M059J (cell line): ENCODE measurements around the gene RIT2. TPM values are rescaled to one million over a fixed set of nuclear protein-coding genes. Genes with fewer than 3 reads are reported as not detected.
A peak's percentile ranks its signal among the peaks of the same experiment; 100 is the strongest.

Experiments used
- DNase-seq: peaks from one replicate; pipeline ENCODE4 v3.0.0-alpha.2; 2012; ENCODE audit warnings: low read depth
- total RNA-seq: library from RNA; depleted of rRNA; stranded (reverse); fragments of >200 nt; shearing (Covaris generic); gene quantifications from 2 replicates; pipeline ENCODE4 v1.2.3, GENCODE V29; 2014

RIT2 gene
- total RNA-seq, 1 experiment from 2014 or later, result 0.37 TPM

DNA sequence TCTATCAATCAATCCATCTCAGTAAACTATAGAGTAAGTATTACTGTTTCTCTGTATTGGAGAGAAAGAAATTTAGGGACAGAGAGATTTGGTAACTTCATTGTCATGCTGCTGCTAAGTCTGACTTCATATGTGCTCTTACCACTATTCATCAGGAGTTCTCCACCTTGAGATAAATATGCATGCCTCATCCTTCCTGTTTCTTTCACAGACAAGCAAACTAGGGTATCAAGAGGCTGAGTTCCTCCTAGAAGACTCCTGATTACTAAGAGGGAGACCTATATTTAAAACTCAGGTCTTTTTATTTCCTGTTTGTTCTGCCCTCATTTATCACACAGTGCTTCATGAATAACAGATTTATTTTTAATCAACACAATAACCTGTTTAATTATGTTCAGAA lies 34.1 kb downstream of the RIT2 start:
- DNase-seq, result no peak

DNA sequence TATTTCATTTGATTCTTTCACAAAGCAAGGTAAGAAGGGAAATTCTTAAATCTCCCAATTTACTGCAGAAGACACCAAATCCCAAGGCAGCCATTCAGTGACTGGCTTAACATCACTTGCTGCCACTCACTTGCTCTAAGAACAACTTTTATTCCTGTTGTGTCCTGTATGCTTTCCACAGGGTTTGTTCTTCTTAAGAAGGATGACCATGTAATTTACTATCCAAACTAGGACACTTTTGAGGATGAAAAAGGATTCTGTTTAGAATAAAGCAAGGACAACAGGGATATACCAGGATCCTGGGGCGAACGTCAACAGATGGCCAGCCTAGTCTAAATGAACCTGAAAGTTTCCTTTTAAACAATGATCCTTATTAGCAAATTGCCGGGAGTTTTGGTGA lies 34.8 kb downstream of the RIT2 start:
- DNase-seq, result no peak

DNA sequence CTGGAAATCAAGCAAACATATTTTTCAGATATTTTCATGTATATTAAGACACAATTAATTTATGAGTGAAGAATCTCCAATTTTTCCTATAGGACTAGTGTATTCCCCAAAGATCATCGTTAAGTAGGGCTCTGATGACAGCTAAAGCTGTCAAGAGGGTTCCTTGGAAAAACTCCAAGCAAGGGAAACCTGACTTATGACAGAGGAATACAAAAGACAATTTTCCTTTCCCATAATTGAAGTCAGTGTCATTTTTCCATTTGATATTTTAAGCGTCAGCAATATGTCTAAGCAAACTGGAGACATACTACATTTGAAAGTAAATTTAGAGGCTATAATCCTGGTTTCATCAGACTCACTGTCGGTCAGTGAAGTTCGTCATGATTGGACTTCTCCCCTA lies 36.1 kb downstream of the RIT2 start:
- DNase-seq, result no peak

DNA sequence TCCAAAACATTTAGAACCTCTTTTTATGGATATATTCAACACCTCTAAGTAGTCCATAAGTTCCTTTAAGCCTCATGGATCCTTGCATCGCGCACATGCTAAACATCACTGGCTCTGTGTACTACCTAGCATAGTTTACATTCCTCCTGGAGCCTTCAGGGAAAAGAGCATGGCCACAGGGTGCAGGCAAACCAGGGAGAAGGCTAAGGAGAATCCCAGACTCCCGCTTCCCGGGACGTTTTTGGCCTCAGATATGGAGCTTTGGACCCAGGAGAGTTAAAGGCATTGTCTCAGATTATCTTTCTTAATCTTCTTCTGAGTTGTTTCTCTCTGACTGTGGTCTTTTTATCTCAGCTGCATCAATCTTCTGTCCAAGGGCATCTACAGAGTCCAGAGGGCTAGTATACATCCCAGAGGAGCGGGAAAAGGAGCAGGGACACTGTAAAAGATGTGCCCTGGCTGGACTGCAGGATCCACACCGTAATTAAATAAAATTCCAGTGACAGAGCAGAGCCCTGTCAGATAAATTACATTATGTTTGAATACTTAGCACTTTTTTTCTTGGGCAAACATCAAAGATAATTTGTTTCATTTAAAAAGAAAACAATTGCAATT lies 36.9 kb downstream of the RIT2 start:
- DNase-seq, result no peak

DNA sequence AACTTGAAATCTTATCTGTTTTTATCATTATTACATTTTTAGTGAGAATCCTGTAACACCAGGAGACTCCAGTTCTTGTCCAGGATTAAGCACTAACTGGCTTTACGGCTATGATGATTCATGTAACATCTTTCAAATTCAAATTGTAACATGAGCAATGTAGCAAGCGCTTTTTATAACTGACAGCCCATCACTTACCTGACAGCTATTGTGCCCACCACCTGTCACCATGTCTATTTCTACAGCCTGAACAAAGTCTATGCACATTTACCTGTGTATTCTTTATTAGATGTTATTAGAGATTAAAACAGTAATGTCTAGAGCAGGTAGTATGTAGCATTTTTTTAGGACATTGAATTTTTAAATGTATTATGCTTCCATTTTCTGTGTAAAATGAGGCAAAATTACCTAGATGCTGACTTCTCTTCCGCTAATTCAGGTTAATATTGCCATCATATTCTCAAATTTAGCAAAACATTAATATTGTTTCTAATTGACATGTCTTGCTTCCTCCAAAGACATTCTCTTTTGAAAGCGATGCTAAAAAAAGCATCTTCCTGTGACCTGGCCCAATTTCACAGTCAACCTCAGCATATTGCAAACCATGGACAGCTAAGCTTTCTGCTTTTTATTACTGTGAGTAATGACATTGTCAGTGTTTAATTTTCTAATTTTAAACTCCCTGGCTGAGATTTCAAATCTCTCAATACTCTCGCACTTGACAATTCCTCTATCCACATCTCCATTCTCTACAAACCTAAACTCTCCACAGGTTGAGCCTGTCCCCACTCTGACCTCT lies 37.8 kb downstream of the RIT2 start:
- DNase-seq, result no peak

DNA sequence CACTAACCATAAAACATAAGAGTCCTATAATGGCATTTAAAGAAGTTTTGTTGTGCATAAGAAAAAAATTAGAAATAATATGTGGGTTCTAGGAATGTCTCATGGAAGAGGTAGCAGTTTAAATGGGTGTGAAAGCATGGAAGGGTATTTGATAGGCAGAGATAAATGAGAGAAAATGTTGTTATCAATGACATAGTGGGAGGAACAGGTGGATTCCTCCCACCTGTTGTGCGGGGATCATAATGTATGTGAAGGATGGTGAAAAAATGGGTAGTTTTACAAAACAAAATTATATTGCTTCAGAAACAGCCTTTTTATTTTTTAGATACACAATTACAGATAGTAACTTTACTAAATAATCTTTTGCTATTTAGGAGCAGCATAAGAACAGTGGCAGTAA lies 41.7 kb downstream of the RIT2 start:
- no peak for DNase-seq

DNA sequence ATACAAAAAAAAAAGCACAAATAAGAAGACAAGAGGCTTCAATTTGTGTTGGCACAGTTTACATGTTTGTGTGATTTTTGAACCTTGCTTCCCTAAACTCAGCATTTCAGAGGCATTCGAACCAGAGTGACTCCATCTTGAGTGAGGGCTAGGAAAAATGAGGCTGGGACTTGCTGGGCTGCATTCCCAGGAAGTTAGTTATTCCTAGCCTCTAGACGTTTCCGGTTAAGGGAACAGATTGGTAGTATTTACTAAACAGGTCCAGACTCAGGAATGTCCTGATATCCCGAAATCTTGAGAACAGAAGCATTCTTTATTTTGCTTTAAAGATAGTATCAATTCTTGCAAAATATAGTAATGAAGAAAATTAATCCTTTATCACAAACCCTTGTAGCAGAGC lies 46.7 kb downstream of the RIT2 start:
- no peak for DNase-seq

DNA sequence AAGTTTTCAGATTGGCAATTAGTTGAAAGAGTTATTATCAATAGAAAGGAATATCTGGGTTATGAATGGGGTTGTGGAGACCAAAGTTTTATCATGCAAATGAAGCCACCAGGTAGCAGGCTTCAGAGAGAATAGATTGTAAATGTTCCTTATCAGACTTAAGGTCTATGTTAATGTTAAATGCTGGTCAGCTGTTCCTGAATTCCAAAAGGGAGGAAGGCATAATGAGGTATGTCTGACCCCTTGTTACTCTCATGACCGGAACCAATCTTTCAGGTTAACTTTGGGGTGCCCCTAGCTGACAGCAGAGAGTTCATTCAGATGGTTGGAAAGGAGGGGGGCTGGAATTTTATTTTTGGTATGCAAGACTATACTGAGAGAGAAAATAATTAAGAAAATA lies 47.9 kb downstream of the RIT2 start:
- DNase-seq, result no peak

DNA sequence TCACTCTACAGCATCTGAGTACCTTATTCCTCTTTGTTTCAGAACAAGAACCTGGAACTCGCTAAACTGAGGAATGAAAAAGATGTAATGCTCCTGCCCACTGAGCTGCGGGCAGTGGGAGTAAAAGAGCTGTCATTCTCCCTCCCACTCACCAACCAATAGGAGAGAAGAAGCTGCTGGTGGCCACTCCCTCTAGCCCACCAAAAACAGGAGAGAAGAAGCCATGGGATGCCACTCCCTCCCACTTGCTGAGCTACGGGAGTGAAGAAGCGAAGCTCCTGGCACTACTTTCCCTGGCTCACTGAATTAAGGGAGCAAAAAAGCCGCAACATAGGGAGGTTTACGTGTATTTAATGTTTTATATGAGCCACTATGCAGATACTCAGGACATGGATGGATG lies 53.7 kb downstream of the RIT2 start:
- no peak for DNase-seq

DNA sequence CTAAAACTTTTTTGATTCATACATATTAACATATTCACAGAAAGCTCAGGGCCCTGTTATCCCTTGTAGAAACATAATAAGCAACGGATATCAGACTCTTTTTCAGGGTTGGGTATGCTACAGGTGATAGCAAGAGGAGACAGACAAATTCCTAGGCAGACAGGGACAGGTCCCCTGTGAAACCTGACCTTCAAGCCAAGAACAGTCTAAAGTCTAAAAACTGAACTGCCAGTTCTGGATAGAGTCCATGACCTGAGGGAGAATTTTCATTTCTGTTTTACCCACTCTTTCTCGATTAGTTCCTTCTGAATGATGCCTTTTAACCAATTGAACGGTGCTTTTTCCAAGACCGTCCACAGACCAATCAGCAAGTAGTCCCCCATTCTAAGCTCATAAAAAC lies 54.2 kb downstream of the RIT2 start:
- DNase-seq, result no peak

DNA sequence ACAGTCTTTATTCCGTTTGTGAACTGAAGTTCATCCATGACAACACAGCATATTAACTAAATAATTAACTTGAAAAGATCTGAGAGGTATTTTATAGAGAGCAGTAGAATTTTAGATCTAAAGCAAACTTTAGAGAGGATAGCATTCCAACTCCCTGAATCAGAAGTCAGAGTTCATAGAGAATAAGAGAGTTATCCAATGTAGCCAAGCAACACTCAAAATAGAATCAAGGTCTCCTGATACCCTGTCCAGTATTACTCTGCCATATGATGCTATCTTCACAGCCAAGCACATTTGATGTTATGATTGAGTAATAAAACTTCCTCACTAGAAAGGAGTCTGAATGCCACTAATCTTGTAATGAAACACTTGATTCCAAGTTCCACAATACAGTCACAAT lies 55.5 kb downstream of the RIT2 start:
- peak; percentile 76 for DNase-seq

DNA sequence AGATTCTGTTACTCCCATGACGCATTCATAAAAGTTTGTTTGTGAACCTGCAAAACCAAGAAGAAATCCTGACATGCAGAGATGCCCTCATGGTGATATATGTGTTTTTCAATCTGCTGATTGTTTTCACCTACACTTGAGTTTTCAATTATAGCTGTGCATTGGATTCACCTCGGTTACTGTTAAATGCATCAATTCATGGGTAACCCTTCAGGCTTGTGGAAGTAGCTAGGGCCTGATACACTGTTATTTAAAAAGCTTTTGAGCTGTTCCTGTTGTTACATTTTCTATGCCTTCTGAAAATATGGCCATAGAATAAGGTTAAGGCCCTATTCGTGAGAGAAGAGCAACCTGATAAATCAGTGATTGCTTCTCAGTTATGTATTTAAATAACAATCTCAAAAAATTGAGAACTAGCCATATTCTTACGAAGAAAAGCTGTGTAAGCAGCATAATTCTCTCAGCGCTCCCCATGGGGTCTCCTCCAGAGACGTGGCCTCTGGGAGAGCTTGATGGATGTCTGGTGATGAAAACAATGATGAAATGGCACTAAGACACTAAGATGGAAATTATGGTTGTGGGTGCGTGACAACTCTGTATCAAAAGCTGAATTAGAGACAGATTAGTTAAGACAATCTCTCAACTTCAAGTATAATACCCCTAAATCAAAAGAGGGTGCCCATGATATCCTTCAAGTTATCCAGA lies 60.5 kb downstream of the RIT2 start:
- no peak for DNase-seq

DNA sequence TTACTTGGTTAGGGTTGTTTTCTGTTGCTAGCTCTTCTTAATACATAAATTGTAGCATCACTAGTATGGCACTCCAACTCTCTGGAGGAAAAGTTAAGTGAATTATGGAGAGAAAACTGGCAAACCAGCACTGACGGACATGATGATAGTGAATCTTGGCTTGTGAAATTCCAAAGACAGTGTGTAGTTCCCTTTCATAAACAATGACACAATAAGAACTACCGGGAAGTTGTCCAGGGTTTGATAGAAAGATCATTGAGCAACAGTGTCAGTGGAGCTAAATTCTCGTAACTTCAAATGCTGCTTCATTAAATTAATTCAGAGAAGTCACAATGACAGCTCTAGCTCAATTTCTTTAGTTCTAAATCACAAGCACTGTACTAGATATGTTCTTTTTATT lies 66.5 kb downstream of the RIT2 start:
- DNase-seq, result peak; percentile 66

DNA sequence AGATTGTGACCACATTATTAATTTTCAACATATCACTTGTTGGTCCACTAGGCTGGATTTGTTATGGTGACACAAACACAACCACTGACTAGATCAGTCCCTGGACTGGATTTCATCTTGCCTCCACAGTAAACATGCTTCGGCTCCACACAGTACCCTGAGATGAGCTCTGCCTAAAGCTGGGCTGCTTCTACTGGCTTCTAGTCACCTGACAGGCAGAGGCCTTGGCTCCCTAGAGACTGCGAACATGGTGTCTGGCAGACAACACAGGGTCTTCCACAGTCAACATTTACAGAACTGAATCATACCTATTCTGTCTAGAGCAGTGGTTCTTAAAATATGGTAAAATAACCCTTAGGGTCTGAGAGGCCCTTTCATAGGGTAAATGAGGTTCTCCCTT lies 69.2 kb downstream of the RIT2 start:
- no peak for DNase-seq

DNA sequence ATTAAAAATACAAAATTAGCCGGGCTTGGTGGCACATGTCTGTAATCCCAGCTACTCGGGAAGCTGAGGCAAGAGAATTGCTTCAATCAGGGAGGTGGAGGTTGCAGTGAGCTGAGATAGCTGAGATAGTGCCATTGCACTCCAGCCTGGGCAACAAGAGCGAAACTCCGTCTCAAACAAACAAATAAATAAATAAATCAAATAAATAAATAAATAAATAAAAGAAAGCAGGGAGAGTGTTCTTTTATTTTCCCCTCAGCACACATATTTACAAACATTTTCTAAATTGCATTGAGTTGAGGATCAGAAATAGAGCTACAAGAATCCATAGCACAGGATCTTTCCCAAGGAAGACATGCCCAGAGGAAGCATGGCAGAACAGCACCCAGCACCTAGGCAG lies 71.9 kb downstream of the RIT2 start:
- DNase-seq, result no peak

DNA sequence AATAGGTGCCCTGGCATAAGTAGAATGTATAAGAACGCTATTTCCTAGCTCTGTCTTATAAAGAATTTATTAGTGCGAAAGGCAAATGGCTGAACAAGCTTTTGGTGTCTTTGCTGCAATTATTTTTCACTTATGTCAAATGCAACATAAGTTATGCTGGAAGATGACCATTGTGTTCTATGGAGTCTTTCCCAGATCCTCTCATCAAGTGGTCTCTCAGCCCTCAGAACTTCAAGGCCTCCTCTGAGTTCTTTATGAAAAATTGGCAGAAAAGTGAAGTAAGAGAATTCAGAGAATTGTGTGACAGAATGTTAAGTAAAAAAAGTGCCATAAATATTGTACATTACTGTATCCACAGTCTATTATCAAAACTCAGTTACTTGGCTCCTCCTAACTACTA lies 75.2 kb downstream of the RIT2 start:
- DNase-seq, result no peak

DNA sequence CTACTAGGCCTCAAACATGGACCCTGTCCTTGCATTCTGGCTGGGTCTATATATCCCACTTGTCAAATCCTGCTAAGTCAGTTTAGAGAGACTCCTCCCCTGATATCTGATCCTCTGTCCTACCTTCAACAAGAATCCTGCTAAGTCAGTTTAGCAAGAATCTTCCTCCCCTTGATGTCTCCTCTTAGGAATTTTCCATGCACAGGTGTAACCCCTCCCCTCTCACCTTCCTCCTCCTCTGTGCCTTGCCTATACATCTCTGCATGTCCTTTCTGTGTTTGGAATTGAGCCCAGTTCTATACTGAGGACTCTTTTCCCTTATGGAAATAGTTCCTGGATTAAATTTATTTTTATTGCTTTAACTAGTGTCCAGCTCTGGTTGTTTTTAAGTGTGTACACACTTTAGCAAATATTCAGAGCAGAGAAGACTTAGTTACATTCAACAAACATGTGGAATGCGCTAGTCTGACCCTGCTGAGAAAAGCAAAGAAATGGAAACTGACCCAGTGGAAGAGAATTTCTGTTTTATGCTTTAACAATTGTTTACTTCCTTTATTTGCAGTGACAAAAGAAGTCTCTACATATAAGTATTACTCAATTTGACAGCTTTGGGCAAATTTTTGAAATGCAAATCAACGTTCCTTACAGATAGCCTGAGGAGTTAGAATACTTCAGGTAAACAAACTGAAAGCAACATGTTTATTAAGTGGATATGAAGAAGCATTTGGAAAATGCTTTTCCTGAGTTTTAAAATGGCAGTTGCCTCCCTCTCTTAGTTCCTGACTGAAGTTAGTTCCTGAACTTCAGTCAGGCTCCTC lies 80.6 kb downstream of the RIT2 start:
- DNase-seq, result no peak

DNA sequence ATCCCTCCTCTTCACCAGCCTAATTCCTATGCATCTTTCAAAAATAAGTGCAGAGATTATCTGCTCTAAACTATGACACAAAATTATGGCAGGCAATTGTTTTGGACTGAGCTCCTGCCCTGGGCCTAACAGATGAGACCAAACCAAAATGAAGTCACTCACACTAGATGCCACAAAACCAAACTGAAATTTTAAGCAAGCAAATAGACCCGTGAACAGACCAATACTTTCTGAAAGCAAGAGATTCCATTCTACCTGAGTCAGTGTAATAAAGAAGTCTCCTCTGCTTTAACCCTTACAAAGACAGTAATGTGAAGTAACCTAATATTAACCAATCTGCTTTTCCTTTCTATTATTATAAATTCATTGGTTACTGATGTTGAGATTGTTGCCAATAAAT lies 84.3 kb downstream of the RIT2 start:
- DNase-seq, result peak; percentile 47

DNA sequence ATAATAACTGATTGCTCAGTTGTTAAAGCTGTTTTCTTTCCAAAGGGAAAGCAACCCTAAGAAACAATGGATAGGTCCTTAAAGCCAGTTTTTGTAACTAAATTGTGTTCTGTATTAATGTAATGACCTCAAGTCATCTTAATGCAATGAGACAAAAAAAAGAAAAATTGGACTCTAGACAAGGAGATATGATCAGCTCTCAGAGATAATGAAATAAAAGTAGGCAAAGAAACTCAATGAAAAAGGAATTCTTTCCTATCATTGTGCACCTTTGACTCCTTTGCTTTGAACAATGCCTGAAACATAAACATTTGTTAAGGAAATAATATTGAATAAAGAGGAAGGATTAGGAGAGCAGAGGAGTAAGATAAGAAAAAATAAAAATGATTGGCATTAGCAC lies 86.1 kb downstream of the RIT2 start:
- DNase-seq, result no peak

DNA sequence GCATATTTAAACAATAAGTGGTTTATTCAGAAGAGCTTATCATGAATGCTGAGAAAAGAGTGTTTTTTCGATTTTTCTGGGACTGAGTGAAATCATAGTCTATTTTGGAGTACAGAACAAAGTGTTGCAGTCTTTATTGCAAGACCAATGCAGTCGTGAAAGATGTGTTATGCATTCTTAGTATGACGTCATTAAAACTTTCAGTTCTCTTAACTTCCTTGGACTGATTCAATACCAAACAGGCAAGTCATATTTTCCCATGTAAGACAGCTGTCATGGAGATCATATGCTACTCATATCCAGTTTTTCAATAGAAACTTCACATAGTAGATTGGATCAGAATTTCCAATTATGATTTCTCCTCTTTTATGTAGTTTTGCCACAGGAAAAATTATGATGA lies 92.6 kb downstream of the RIT2 start:
- DNase-seq, result no peak

DNA sequence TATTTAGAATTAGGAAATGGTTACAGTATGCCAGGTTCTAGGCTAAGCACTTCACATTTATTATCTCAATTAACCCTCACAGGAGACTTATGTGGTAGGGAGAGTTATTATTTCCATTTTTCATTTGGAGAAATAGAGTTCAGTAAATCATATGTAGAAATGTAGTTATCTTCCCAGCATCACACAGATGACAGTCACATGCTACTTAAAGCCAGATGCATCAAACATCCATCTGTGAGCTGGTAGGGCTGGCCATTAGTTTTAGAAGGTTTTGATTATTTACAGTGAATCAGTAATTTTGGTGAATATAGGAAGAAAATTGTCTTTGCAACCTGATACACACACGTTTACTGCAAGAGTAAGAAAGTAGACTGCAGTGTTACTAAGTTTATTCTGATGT lies 97.9 kb downstream of the RIT2 start:
- no peak for DNase-seq

DNA sequence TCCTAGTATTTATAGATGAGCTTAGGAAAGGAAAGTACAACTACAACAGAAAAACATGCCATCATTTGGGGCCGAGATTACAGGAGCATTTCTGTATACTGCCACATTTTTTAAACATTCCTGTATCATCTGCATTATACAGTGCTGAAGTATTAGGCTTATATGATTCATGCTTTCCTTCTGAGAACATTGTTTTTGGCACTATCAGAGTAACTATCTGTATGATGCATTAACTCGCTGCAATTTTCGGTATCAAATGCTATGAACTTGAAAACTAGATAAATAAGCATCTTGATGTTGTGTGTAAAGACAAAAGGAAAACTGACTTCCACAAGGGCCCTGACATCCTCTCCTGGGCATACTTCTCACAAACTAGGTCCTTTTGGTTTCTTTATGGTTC lies 102.0 kb downstream of the RIT2 start:
- DNase-seq, result no peak
